Measurements from ENCODE around the gene MAGEA4.

The MAGEA4 gene

GRCh38 chrX:151878574-151878973, 34.1 kb upstream of the MAGEA4 start:
- Histone ChIP-seq H3K27me3 (replicated peaks; ENCODE audit: control insufficient read depth, insufficient read depth, low read length) (no peaks in the 10 kb centered on the region), H3K4me3 (replicated peaks; ENCODE audit: low read depth, low read length) (no peak overlapping the region), H3K36me3 (ENCODE audit: control insufficient read depth, insufficient read depth, low read length) (no peaks in the 10 kb centered on the region)
- no peak for TF ChIP-seq CTCF (IDR thresholded peaks at IDR 0.05; ENCODE audit: insufficient read depth, low read length, poor library complexity, severe bottlenecking)
- DNase-seq (ENCODE audit: extremely low read depth, insufficient read length), result no peak

GRCh38 chrX:151879856-151880255, 32.8 kb upstream of the MAGEA4 start:
- Histone ChIP-seq H3K36me3 (ENCODE audit: control insufficient read depth, insufficient read depth, low read length) (no peaks in the 10 kb centered on the region), H3K4me3 (replicated peaks; ENCODE audit: low read depth, low read length) (no peak overlapping the region), H3K27me3 (replicated peaks; ENCODE audit: control insufficient read depth, insufficient read depth, low read length) (no peaks in the 10 kb centered on the region)
- DNase-seq (ENCODE audit: extremely low read depth, insufficient read length), result no peak
- no peak for TF ChIP-seq CTCF (IDR thresholded peaks at IDR 0.05; ENCODE audit: insufficient read depth, low read length, poor library complexity, severe bottlenecking)

GRCh38 chrX:151880895-151881294, 31.8 kb upstream of the MAGEA4 start:
- H3K27me3 ChIP-seq (replicated peaks; ENCODE audit: control insufficient read depth, insufficient read depth, low read length), result no peaks in the 10 kb centered on the region
- H3K36me3 ChIP-seq (ENCODE audit: control insufficient read depth, insufficient read depth, low read length), result no peaks in the 10 kb centered on the region
- TF ChIP-seq CTCF (IDR thresholded peaks at IDR 0.05; ENCODE audit: insufficient read depth, low read length, poor library complexity, severe bottlenecking), result no peak
- H3K4me3 ChIP-seq (replicated peaks; ENCODE audit: low read depth, low read length), result no peak overlapping the region
- DNase-seq (ENCODE audit: extremely low read depth, insufficient read length), result no peak

GRCh38 chrX:151889421-151889820, 23.3 kb upstream of the MAGEA4 start:
- Histone ChIP-seq H3K27me3 (replicated peaks; ENCODE audit: control insufficient read depth, insufficient read depth, low read length) (no peaks in the 10 kb centered on the region), H3K36me3 (ENCODE audit: control insufficient read depth, insufficient read depth, low read length) (no peaks in the 10 kb centered on the region), H3K4me3 (replicated peaks; ENCODE audit: low read depth, low read length) (no peak overlapping the region)
- DNase-seq (ENCODE audit: extremely low read depth, insufficient read length), result no peak
- no peak for TF ChIP-seq CTCF (IDR thresholded peaks at IDR 0.05; ENCODE audit: insufficient read depth, low read length, poor library complexity, severe bottlenecking)

- Histone ChIP-seq H3K4me3 (replicated peaks; ENCODE audit: low read depth, low read length) (no peak overlapping the region), H3K27me3 (replicated peaks; ENCODE audit: control insufficient read depth, insufficient read depth, low read length) (no peaks in the 10 kb centered on the region), H3K36me3 (ENCODE audit: control insufficient read depth, insufficient read depth, low read length) (no peaks in the 10 kb centered on the region)
- no peak for DNase-seq (ENCODE audit: extremely low read depth, insufficient read length)
- TF ChIP-seq CTCF (IDR thresholded peaks at IDR 0.05; ENCODE audit: insufficient read depth, low read length, poor library complexity, severe bottlenecking), result no peak
Measured at GRCh38 chrX:151896734-151897474, 15.8 kb upstream of the MAGEA4 start.

- Histone ChIP-seq H3K36me3 (ENCODE audit: control insufficient read depth, insufficient read depth, low read length) (no peaks in the 10 kb centered on the region), H3K27me3 (replicated peaks; ENCODE audit: control insufficient read depth, insufficient read depth, low read length) (no peaks in the 10 kb centered on the region), H3K4me3 (replicated peaks; ENCODE audit: low read depth, low read length) (no peak overlapping the region)
- DNase-seq (ENCODE audit: extremely low read depth, insufficient read length), result no peak
- no peak for TF ChIP-seq CTCF (IDR thresholded peaks at IDR 0.05; ENCODE audit: insufficient read depth, low read length, poor library complexity, severe bottlenecking)
Measured at GRCh38 chrX:151899622-151900021, 13.1 kb upstream of the MAGEA4 start.

Measured in GM06990 (cell line).